Measurements from ENCODE around the gene NAP1L5. TPM values are rescaled to one million over a fixed set of nuclear protein-coding genes. Genes with fewer than 3 reads are reported as not detected.

The NAP1L5 gene, protein sequence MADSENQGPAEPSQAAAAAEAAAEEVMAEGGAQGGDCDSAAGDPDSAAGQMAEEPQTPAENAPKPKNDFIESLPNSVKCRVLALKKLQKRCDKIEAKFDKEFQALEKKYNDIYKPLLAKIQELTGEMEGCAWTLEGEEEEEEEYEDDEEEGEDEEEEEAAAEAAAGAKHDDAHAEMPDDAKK
- 81.0 and 96.6 TPM in 2 replicates for polyA plus RNA-seq

DNA sequence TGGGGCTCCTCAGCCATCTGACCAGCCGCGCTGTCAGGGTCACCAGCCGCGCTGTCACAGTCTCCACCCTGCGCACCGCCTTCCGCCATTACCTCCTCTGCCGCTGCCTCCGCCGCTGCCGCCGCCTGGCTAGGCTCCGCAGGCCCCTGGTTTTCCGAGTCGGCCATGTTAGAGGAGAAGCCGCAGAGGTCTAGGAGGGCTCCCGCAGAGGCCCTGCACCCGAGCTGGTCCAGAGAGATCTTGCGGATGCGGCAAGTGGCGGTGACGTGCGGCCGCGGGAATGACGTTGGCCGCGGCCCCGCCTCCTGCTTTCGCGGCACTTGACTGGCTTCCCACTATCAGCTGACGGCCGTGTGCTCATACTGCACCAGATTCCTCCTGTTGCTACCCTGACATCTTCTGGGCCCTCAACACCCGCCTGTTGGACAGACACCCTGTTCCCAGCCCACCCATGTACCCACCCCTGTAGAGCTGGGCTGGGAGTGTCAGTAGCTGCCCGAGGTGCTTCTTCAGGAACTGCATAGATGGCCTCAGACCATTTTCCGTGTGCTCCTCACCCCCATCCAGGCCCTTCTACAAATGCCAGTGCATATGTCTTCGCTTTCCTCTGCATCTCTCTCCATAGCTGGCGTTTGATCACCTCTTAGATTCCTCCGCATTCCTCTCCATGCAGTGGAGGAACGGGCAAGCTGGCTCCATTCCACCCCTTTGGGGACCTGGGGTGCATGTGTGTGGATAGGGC lies at the start of gene NAP1L5:
Gene NAP1L5 (minus strand): TSS at position 242 of the 742 bp plus-strand sequence. CDS start 75 bp downstream, at position 167.

Other genes starting within 250 kb of the NAP1L5 start
- gene HERC5, start 240.7 kb downstream of the NAP1L5 start, polyA plus RNA-seq, result 1.9 TPM in 1 of 2 replicates, not detected in the other
- gene PYURF, start 174.1 kb downstream of the NAP1L5 start, polyA plus RNA-seq, result 141 and 209 TPM in 2 replicates
- 64.8 and 73.0 TPM in 2 replicates for gene HERC3, start 105.3 kb downstream of the NAP1L5 start, polyA plus RNA-seq

Data from Purkinje cell (primary cell).